ENCODE measurements around the gene GPR132.

GPR132 gene

GRCh38 chr14:105005329-105005928, 59.8 kb downstream of the GPR132 start:
- no peaks in the 10 kb centered on the region for H3K36me3 ChIP-seq (ENCODE audit: control insufficient read depth, insufficient read depth, low read length)
- no peaks in the 10 kb centered on the region for H3K4me1 ChIP-seq (ENCODE audit: control insufficient read depth, insufficient read depth, low read length)
- no peaks in the 10 kb centered on the region for H3K9me3 ChIP-seq (ENCODE audit: control insufficient read depth, low read length)
- no peak overlapping the region for H3K9ac ChIP-seq (ENCODE audit: low read length)
- H3K27me3 ChIP-seq (ENCODE audit: control insufficient read depth, insufficient read depth, low read length) = no peaks in the 10 kb centered on the region
- H3K4me3 ChIP-seq (ENCODE audit: low read length) = no peak overlapping the region
